K562 (cell line): Measurements from ENCODE around the gene LRCH1. TPM values are rescaled to one million over a fixed set of nuclear protein-coding genes. Genes with fewer than 3 reads are reported as not detected.

Experiments
- ATAC-seq: fragments of 200-7000 bp; cut with Tn5 transposase; 3 replicates; pipeline ENCODE4 v1.9.1; 2020; ENCODE audit warnings: moderate library complexity
- BruUV-seq: library from RNA; stranded (reverse); fragments of 400-500 nt; replicated peaks from 2 replicates; lab custom pipeline; 2021; lab: Mats Ljungman, UMichigan
- CTCF ChIA-PET: fragments of 300-600 bp; formaldehyde crosslinking; extraction: SDS; loops from one replicate; lab custom pipeline; 2021; ENCODE audit warnings: low intra/inter-chr PET ratio; lab: Yijun Ruan, JAX
- POLR2A ChIA-PET: fragments of 300-600, 350-650 bp; sonication (Branson Sonifier 250); formaldehyde crosslinking; extraction: SDS; loops from one replicate; lab custom pipeline; 2021; ENCODE audit warnings: antibody characterized with exemption, inconsistent platforms; lab: Yijun Ruan, JAX
- DNase-seq, 4 experiments: peaks; one replicate each; pipeline versions ENCODE4 v3.0.0 to v3.0.0-alpha.2; 2011 to 2018; ENCODE audit warnings: low spot score in 3 of 4, mixed read lengths in 3 of 4; ENCODE audit errors: extremely low read depth in 1 of 4
- FAIRE-seq: peaks from 2 replicates; lab custom pipeline; 2011; peaks lifted over from hg19 to GRCh38; lab: Jason Lieb, UNC
- H2AFZ ChIP-seq: 2 replicates; pipeline ENCODE4 v1.6.0; 2011; ENCODE audit warnings: low read depth, low read length, control low read depth, inconsistent platforms
- H3K27ac ChIP-seq: fragments of 200-600 bp; 3 replicates; pipeline ENCODE4 v1.8.0; 2011; ENCODE audit warnings: low read depth, mild to moderate bottlenecking, control low read depth, inconsistent platforms, low read length, moderate library complexity, mixed read lengths; ENCODE audit errors: extremely low read depth
- H3K27me3 ChIP-seq, 2 experiments: fragments of 300-600 bp in 1 of 2; 2 replicates in 1 of 2; 3 replicates in 1 of 2; pipeline versions ENCODE4 v1.6.0 to v1.8.0; 2011; ENCODE audit warnings: inconsistent platforms in 2 of 2, low read length in 2 of 2, mild to moderate bottlenecking in 1 of 2, mixed read lengths in 1 of 2, moderate library complexity in 1 of 2; ENCODE audit not compliant: control insufficient read depth in 2 of 2, insufficient read depth in 2 of 2
- H3K36me3 ChIP-seq: fragments of 300-600 bp; 3 replicates; pipeline ENCODE4 v1.8.0; 2011; ENCODE audit warnings: mild to moderate bottlenecking, low read length, inconsistent platforms; ENCODE audit not compliant: control insufficient read depth, insufficient read depth
- H3K4me1 ChIP-seq, 2 experiments: fragments of 200-600 bp in 1 of 2; replicated peaks in 1 of 2; 2 replicates in 1 of 2; 3 replicates in 1 of 2; pipeline versions ENCODE4 v1.5.1 to v1.8.0; 2011; ENCODE audit warnings: inconsistent platforms in 2 of 2, low read length in 2 of 2, mild to moderate bottlenecking in 1 of 2, mixed read lengths in 1 of 2, moderate library complexity in 1 of 2; ENCODE audit not compliant: control insufficient read depth in 2 of 2, insufficient read depth in 2 of 2
- H3K4me2 ChIP-seq: 2 replicates; pipeline ENCODE4 v1.6.1; 2011; ENCODE audit warnings: low read length, control low read depth, inconsistent platforms, mixed read lengths; ENCODE audit not compliant: insufficient read depth
- H3K4me3 ChIP-seq: fragments of 200-600 bp; sonication (generic), shearing (Covaris generic); 2 replicates; pipeline ENCODE4 v1.5.1; 2016; ENCODE audit warnings: control low read depth, inconsistent platforms
- H3K79me2 ChIP-seq: fragments of 200-600 bp; 3 replicates; pipeline ENCODE4 v1.8.0; 2011; ENCODE audit warnings: low read length, inconsistent platforms; ENCODE audit not compliant: control insufficient read depth, insufficient read depth
- H3K9ac ChIP-seq, 2 experiments: 2 replicates each; pipeline versions ENCODE4 v1.6.0 to v1.6.1; 2011; ENCODE audit warnings: low read depth in 2 of 2, low read length in 2 of 2, control low read depth in 1 of 2, inconsistent platforms in 1 of 2, mild to moderate bottlenecking in 1 of 2, mixed read lengths in 1 of 2; ENCODE audit not compliant: insufficient read depth in 1 of 2
- H3K9me1 ChIP-seq: one replicate; pipeline ENCODE4 v1.6.0; 2011; ENCODE audit warnings: inconsistent platforms, mild to moderate bottlenecking, low read length, moderate library complexity; ENCODE audit not compliant: control insufficient read depth, insufficient read depth
- H3K9me3 ChIP-seq: replicated peaks from 2 replicates; pipeline ENCODE4 v1.5.1; 2011; ENCODE audit warnings: low read depth, low read length, inconsistent platforms; ENCODE audit not compliant: control insufficient read depth, insufficient read depth
- H4K20me1 ChIP-seq: replicated peaks from 2 replicates; pipeline ENCODE4 v1.6.1; 2011; ENCODE audit warnings: low read length, inconsistent platforms, mixed read lengths; ENCODE audit not compliant: control insufficient read depth, insufficient read depth
- ZNF121 ChIP-seq: sonication (generic); formaldehyde crosslinking; conservative IDR thresholded peaks from 2 replicates; pipeline ENCODE4 v1.8.0; 2022; ENCODE audit warnings: missing genetic modification reagents
- WGBS: fragments of 100-300 bp; shearing (Covaris generic); methylation state at CpG from one replicate; pipeline ENCODE4 v1.1.6; 2016; ENCODE audit warnings: low coverage, mixed read lengths; ENCODE audit not compliant: insufficient coverage; ENCODE audit errors: missing lambda C conversion rate; 5-methylcytosine and 5-hydroxymethylcytosine counted together
- in situ Hi-C: fragments of 300-500 bp; cut with MboI; formaldehyde crosslinking; loops from 4 replicates; pipeline ENCODE4 v1.15.0; 2018; ENCODE audit warnings: inconsistent platforms, mixed read lengths
- intact Hi-C: fragments of 100-400 bp; cut with micrococcal nuclease; formaldehyde crosslinking; loops from 2 replicates; pipeline ENCODE4 v1.14.2; 2022
- polyA plus RNA-seq, 8 experiments: library from polyadenylated mRNA; depleted of rRNA in 4 of 8; stranded (reverse) in 5 of 8; unstranded in 3 of 8; fragments of >200 nt; fragmentation: Nextera tagmentation in 2 of 8; fragmentation: Illumina TruSeq in 1 of 8; extraction: Ambion mirVana in 2 of 8; extraction: Trizol in 1 of 8; gene quantifications; 2 replicates each; pipeline versions ENCODE4 v1.2.1 to v1.2.3, GENCODE V29; 2011 to 2014; ENCODE audit warnings: inconsistent platforms in 1 of 8, missing spikeins in 1 of 8
- total RNA-seq, 7 experiments: library from RNA; depleted of rRNA in 6 of 7; stranded (reverse); fragments of >200 nt in 6 of 7; fragmentation: Illumina TruSeq in 2 of 7; extraction: Trizol in 2 of 7; gene quantifications; 2 replicates each; pipeline versions ENCODE4 v1.2.1 to v1.2.3, GENCODE V29; 2011 to 2021; ENCODE audit warnings: low replicate concordance in 1 of 7
- TF ChIP-seq, protein P1 (sequence below): fragments of 200-600 bp; sonication (generic); IDR thresholded peaks from one replicate; pipeline ENCODE4 v1.6.1; 2012; ENCODE audit warnings: mild to moderate bottlenecking, low read depth, low read length, inconsistent platforms

Gene LRCH1
- total and polyA plus RNA-seq, 9 of the 15 experiments (the other 6 are each of a cell fraction or from before 2014, with no cell fraction given), result 1.1 to 6.8 (median 3.7) TPM

GRCh38 chr13:46715363-46715762 lies 162.4 kb downstream of the LRCH1 start:
- Histone ChIP-seq H4K20me1 (no peaks in the 10 kb centered on the region), H3K4me2 (no peak overlapping the region), H3K9me1 (no peaks in the 10 kb centered on the region), H3K9me3 (no peaks in the 10 kb centered on the region), H3K4me3 (no peak overlapping the region)
- WGBS, result 96% methylated on average over 3 of the region's 3 CpGs
- no peak for ATAC-seq
- TF ChIP-seq, protein P1, sequence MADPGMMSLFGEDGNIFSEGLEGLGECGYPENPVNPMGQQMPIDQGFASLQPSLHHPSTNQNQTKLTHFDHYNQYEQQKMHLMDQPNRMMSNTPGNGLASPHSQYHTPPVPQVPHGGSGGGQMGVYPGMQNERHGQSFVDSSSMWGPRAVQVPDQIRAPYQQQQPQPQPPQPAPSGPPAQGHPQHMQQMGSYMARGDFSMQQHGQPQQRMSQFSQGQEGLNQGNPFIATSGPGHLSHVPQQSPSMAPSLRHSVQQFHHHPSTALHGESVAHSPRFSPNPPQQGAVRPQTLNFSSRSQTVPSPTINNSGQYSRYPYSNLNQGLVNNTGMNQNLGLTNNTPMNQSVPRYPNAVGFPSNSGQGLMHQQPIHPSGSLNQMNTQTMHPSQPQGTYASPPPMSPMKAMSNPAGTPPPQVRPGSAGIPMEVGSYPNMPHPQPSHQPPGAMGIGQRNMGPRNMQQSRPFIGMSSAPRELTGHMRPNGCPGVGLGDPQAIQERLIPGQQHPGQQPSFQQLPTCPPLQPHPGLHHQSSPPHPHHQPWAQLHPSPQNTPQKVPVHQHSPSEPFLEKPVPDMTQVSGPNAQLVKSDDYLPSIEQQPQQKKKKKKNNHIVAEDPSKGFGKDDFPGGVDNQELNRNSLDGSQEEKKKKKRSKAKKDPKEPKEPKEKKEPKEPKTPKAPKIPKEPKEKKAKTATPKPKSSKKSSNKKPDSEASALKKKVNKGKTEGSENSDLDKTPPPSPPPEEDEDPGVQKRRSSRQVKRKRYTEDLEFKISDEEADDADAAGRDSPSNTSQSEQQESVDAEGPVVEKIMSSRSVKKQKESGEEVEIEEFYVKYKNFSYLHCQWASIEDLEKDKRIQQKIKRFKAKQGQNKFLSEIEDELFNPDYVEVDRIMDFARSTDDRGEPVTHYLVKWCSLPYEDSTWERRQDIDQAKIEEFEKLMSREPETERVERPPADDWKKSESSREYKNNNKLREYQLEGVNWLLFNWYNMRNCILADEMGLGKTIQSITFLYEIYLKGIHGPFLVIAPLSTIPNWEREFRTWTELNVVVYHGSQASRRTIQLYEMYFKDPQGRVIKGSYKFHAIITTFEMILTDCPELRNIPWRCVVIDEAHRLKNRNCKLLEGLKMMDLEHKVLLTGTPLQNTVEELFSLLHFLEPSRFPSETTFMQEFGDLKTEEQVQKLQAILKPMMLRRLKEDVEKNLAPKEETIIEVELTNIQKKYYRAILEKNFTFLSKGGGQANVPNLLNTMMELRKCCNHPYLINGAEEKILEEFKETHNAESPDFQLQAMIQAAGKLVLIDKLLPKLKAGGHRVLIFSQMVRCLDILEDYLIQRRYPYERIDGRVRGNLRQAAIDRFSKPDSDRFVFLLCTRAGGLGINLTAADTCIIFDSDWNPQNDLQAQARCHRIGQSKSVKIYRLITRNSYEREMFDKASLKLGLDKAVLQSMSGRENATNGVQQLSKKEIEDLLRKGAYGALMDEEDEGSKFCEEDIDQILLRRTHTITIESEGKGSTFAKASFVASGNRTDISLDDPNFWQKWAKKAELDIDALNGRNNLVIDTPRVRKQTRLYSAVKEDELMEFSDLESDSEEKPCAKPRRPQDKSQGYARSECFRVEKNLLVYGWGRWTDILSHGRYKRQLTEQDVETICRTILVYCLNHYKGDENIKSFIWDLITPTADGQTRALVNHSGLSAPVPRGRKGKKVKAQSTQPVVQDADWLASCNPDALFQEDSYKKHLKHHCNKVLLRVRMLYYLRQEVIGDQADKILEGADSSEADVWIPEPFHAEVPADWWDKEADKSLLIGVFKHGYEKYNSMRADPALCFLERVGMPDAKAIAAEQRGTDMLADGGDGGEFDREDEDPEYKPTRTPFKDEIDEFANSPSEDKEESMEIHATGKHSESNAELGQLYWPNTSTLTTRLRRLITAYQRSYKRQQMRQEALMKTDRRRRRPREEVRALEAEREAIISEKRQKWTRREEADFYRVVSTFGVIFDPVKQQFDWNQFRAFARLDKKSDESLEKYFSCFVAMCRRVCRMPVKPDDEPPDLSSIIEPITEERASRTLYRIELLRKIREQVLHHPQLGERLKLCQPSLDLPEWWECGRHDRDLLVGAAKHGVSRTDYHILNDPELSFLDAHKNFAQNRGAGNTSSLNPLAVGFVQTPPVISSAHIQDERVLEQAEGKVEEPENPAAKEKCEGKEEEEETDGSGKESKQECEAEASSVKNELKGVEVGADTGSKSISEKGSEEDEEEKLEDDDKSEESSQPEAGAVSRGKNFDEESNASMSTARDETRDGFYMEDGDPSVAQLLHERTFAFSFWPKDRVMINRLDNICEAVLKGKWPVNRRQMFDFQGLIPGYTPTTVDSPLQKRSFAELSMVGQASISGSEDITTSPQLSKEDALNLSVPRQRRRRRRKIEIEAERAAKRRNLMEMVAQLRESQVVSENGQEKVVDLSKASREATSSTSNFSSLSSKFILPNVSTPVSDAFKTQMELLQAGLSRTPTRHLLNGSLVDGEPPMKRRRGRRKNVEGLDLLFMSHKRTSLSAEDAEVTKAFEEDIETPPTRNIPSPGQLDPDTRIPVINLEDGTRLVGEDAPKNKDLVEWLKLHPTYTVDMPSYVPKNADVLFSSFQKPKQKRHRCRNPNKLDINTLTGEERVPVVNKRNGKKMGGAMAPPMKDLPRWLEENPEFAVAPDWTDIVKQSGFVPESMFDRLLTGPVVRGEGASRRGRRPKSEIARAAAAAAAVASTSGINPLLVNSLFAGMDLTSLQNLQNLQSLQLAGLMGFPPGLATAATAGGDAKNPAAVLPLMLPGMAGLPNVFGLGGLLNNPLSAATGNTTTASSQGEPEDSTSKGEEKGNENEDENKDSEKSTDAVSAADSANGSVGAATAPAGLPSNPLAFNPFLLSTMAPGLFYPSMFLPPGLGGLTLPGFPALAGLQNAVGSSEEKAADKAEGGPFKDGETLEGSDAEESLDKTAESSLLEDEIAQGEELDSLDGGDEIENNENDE, result no peak
- TF ChIP-seq ZNF121 (CRISPR knock-in tag), result no peak
- TF ChIP-seq, all 486 proteins: peak for 0
- POLR2A ChIA-PET, result no interaction called here
- in situ Hi-C loops (no loop called here), intact Hi-C loops (no loop called here)
- Histone ChIP-seq H3K27ac (no peak overlapping the region), H3K36me3 (peaks cover 9% of the 10 kb centered on the region; the same call in 2 of the 3 replicates), H2AFZ (no peak overlapping the region), H3K9ac (no peak overlapping the region), H3K79me2 (no peaks in the 10 kb centered on the region), H3K27me3 (no peaks in the 10 kb centered on the region), H3K4me1 (no peaks in the 10 kb centered on the region)
- FAIRE-seq (no peak), DNase-seq (no peak)
- no TSS peak for BruUV-seq
- CTCF ChIA-PET, result no interaction called here
